ENCODE results near the gene ENDOV.

- TF ChIP-seq CTCF (optimal IDR thresholded peaks at IDR 0.05 in 1 of 3, IDR thresholded peaks at IDR 0.05 in 1 of 3, conservative IDR thresholded peaks at IDR 0.05 in 1 of 3; ENCODE audit: extremely low read depth in 1 of 3, insufficient read depth in 2 of 3, low read length in 3 of 3): no peak
- TF ChIP-seq EZH2 (IDR thresholded peaks at IDR 0.05; ENCODE audit: low read length): no peak
Observed at GRCh38 chr17:80367503-80367902, 47.5 kb upstream of the ENDOV start.
